ENCODE data around the gene WDR82.

WDR82 gene

DNA sequence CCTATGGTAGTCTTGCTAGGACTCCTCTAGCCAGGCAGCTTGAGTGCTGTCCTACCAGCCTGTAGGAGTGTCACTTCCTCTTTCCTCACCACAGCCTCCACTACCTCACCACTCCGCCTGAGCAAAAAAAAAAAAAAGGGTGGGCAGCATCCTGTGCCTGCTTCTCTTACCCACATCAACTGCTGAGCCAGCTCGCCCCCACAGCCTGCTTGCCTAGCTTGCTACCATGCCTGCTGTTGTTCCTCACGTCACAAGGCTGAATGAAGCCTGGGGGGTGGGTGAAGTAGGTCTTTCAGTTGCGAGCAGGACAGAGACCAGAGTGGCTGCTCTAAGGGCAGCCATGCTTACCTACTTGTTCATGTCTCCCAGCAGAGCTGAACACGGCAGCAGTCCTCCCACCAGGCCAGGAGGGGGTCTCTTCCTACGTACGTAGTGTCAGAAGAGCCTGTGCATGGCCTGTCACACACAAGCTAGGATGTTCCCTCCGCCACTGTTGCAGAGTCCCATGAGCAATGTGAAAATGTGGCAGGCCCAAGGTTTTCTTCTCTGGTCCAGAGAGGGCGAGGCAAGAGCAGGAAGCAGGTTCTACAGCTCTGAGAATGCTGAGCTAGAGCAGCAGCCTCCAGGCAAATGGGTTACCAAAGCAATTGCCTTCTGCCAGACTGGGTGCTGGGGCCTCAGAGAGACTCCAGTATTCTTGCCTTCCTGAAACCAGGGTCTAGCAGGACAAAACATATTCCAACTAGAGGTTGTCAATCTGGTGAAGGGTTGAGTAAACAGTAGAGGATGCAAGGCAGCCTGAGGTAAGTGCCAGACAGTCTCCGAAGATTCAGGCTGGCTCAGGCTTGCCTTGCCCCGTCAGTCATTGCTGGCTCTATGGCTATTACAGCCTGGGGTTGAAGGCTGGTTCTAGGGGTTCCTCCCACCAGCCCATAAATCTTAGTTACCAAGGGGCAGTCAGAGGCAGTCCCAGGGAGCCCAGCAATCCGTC is 24.8 kb downstream of the WDR82 start:
- no peak for FAIRE-seq

DNA sequence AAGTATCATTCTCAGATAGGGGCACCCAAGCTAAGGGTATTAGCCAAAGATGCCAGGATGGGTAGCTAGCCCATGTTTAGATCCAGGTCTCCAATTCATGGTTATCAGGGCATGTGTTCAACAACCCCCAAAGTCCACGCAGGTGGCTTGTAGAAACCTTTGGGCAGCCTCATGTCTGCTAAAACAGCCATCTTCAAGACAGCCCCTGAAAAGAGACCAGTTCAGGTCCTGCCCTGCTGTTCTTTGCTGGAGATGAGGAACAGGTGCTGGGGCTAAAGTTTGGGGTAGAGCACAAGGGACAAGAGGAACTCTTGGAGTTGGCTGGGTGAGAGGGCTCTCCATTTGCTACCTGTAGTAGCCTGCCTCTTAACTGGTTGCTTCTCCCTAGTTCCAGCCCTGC is 28.3 kb downstream of the WDR82 start:
- FAIRE-seq: no peak

DNA sequence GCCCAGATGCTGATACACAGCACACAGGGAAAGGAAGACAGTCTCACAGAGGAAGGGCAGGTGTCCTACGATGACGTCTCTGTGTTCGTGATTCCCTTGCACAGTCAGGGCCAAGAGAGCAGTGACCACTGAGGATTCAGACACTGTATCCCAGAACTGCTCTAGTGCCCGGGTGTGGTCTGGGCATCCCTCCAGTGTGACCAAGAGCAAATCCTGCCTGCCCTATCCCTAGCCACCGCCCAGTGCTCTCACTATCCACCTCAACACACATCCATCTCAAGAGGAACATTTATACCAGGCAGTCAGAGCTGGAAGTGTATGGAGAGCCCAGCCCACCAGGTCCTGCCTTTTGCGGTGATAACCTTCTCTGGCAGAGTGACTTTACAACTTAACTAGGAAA is 28.8 kb downstream of the WDR82 start:
- FAIRE-seq: no peak

DNA sequence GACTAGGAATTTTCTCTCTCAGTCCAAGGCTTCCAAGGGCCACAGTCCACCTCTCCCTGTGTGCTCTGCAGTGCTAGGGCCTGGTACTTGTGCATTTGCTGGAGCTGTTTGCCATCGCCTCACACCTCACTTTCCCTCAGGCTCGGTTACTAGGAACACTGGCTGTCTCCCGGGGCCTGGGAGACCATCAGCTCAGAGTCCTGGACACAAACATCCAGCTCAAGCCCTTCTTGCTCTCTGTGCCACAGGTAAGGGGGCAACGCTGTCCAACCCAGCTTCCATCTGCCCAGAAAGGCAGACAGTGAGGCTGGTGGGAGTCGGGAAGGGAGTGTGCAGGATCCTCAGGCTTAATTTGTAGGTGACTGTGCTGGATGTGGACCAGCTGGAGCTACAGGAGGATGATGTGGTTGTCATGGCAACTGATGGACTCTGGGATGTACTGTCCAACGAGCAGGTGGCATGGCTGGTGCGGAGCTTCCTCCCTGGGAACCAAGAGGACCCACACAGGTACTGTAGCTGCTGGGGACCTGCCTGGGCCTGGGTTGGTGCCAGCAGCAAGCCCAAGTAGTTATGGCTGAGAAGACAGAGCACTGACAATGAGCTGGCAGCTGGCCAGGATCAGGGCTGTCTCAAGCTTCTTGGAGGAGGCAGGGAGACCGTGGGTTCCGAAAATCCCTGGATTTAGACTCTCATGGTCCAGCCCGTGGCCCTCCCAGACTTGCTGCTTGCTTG is 29.5 kb downstream of the WDR82 start:
- no peak for FAIRE-seq

DNA sequence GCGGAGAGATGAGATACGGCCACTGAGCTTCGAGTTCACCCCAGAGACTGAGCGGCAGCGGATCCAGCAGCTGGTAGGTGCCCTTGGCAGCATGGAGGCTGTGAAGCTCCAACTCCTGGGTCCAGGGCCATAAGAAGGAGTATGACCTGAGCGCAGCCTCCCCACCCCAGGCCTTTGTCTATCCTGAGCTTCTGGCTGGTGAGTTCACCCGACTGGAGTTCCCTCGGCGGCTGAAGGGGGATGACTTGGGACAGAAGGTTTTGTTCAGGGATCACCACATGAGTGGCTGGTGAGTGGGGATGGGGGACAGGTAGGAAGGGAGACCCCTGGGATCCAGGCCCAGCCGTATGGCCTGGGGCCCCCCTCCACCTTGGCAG is 30.3 kb downstream of the WDR82 start:
- FAIRE-seq: no peak

DNA sequence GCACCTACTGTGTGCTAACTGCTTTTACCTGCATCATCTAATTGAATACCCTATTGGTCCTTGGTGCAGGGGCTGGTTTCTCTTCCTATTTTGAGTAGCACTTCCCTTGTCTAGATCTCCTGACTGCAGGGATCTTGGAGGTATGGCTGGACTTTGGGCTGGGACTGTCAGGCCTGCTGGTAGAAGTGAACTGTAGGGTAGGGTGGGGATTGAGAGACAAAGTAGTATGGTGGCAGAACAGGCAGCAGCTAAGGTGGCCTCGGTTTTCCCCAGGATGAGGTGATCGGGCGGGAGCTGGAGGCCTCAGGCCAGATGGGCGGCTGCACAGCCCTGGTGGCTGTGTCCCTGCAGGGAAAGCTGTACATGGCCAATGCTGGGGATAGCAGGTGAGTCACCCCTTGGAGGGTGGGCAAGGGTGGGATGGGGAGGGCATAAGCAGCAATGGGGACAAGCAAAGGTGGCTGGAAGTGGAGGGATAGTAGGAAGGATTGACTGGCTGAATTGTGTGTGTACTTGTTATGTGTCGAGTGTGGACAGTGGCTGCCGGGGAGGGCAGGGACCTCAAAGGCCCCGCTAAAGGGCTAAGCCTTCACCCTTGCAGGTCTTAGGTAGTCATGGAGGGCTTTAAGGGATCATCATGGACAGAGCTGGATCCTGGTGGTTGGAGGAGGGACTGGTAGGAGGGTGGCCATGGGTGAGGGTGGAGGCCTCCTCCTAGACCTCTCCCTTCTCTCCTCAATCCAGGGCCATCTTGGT is 30.9 kb downstream of the WDR82 start:
- no peak for FAIRE-seq

DNA sequence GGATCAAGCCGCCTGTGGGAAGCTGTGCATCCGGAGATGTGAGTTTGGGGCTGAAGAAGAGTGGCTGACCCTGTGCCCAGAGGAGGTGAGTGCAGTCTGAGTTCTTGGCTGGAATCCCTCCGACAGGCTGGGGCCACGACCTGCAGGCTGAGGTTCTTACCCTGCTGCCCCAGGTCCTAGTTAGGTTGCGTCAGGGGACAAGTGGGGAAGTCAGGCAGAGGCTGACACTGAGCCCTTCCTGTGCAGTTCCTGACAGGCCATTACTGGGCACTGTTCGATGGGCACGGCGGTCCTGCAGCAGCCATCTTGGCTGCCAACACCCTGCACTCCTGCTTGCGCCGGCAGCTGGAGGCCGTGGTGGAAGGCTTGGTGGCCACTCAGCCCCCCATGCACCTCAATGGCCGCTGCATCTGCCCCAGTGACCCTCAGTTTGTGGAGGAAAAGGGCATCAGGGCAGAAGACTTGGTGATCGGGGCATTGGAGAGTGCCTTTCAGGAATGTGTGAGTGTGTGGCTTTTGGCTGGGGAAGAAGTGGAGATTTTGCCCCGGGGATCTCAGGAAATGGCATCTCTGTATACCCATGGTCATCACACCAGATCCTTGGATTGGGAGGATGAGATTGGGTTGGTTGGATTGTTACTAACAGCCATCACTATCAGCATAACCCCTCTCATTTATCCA is 31.6 kb downstream of the WDR82 start:
- FAIRE-seq: no peak

DNA sequence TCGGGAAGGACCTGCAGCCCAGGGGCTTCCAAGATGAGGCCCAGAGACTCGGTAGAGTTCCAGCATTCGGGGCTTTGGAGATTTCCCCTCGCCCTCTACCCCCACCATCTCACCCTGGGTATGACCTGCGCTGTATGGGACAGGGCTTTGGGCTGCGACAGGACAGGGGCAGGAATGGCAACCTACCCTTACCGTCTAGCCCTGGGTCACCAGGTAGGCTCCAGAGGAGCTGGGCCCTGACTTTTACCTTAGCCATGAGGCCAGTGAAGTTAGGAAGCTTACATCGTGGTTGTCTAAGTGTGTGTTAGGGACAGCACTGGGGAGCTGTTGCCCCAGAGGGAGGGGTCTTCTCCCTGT is 32.2 kb downstream of the WDR82 start:
- FAIRE-seq: no peak

DNA sequence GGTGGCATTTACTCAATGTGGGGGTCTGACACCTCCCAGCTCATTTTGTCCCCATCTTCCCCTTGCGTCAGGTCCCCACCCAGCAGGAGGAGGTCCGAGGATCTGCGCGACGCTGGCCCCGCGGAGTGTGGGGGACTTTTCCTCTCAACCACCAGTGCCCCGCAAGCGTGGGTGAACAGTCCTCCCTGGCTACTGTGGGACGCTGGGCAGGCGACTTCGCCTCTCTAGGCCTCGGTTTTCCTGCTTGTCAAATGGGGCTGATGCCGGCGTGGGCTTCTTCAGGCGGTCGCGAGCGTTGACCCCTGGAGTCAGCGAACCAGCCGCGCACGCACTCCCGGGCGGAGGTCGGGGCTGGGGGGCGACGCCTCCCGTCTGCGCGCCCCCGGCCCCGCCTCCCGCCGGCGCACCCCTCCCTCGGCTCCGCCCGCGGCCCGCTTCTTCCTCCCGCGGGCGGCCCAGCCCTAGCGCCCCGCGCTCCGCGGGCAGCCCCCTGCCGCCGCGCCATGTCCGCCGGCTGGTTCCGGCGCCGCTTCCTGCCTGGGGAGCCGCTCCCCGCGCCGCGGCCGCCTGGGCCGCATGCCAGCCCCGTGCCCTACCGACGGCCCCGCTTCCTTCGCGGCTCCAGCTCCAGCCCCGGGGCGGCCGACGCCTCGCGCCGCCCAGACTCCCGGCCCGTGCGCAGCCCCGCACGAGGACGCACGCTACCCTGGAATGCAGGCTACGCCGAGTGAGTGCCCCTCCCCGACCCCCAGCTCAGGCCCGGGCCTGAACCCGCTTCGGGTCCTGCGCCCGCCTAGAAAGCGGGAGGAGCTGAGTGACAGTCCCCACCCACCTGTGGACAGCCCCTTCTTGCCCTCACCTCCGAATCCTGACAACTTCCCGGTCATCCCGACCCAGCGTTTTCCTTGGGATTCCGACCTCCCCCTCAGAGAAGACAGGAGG is 32.9 kb downstream of the WDR82 start, which contains the start of gene PPM1M:
TSS of gene PPM1M (plus strand) at position 438 of the 942 bp plus-strand sequence. CDS start at position 504, 66 bp downstream.
- FAIRE-seq: no peak

DNA sequence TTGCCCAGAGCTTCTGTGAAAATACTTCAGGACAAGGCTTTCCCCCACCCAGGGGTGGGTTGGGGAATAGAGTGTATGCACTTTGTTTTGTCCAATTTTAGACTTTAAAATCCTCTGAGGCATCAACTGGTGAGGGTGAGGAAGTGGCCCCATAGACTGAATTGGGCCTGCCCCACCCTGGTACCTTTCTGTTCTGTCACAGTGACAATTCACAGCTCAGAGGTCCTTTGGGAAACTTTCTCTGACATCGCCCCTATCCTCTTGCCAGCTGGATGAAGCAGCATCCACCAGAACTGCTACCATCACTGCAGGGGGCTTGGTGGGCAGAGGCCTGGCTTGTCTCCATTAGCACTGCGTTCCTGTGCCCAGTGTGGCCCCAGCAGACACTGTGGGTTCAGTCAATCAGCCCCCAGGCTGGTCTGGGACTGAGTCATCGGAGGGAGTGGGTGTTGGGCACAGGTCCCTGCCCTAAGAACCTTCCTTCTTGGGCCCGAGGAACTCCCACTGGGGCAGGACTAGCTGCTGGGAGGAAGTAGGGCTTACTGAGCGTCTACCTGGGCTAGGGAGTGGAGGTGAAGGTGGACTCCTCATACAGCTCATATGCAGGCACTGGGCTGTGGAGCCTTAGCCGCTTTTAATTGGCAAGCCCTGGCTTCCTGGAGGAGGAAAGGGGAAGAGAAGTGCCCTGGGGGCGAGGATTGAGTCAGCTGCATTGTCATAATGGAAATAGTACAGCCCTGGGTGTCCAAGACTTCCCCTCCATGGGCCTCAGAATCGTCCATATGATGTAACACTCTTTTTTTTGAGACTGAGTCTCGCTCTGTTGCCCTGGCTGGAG is 34.4 kb downstream of the WDR82 start:
- FAIRE-seq: no peak

DNA sequence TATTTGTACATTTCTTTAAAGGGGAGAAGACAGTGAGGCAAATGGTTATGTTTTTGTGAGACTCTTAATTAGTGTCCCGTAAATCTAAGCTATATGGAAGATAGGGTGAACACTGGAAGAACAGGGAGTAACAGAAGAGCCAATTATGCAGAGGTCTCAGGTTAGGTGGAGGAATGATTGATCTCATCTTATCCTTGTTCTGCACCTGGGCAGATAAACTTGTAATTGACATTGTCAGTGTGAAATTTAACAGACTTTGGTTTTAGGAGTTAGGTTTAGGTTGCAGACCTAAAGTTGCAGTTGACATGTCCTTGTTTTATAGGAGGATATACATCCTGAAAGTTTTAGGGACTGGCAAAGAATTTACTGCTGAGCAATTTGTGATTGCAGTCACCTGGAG is 36.4 kb downstream of the WDR82 start:
- FAIRE-seq: no peak

DNA sequence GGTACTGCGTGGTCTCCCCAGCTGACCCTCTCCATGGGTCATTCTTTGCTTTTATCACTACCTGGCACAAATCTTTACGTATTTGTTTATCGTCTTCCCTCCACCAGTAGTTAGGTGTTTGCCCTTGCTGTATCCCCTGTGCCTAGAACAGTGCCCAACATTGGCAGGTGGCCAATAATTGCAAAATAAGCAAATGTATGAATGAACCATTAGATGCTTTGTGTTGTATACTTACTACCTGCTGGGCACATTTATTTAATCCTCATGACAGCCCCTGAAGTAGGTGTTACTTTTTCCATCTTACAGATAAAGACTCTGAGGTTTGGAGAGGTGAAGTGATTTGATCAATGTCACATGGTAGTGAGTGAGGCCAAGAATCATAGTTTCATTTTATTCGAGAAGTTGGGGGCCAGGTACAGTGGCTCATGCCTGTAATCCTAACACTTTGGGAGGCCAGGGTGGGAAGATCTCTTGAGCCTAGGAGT is 37.5 kb downstream of the WDR82 start:
- no peak for FAIRE-seq

DNA sequence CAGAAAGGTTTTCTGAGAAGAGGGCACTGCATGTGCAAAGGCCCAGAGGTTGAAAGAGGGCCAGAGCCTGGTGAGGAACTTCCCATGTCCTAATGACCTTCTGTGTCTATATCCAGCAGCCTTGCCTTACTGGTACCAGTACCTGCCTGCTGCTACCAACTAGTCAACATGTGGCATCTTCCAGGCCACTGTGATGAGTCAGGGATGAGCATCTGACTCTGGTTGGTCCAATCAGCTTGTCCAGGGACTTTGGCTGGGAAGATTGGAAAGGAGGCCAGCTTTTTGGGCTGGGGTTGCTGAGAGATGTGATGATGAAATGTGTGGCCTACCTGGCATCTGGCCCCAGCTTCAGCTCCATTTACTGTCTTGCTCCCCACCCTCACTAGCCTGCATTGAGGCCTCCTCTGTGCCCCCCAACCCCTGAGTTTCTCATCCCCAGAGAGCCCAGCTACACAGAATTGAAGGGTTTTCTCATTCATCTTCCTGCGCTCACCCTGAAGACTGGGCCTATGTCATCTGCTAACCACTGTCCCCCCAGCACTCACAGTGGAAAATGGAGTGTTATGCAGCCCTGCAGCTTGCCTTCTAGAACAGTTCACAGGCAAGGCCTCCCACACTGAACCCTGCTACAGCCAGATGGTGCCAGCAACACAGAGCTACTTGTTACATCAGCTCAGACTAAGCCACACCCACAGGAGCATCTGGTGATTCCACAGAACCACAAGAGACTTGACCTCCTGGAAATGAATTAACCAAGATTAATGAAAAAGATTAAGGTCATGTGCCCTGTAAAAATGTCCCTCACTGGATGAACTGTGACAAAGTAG is 38.2 kb downstream of the WDR82 start:
- FAIRE-seq: no peak

DNA sequence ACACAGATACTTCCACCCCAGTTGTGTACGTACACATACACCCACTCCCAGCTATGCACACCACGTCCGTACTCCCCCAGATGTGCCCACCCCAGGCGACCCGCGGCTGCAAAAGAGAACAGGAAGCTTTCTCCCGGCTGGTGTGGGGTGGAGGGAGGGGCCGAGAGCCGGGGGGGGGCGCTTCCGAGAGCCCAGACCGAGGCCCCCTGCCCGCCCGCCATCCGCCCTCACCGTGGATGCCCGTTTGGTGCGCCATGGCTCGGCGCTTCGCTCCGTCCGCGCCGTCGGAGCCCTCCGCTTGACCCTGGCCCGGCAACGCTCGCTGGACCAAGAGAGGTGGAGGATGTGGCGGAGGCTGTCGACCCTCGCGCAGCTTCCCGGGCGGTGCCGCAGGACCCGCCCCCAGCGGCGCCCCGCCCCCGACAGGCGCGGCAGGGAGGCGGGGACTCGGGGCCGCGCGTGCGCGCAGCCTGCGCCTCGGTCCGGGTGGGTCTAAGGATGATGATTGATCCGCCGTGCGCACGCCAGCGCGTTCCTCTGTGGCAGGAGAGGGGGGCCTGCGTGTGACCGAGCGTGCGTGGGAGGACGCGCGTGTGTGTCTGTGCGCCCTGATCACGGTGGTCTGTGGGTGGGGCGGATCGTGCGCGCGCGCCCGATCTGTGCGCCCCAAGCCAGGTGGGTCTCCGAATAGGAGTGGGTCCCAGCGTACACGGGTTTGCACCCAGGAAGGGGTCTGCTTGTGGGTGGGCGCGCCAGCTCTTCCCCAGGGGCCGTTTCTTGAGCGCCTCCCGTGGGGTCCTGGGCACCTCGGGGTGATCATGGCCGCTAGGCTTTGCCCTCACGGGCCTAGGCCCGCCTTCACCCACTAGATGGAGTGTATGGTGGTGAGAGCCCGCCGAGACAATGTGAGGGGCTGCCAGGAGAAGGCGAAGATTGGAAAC is 39.4 kb downstream of the WDR82 start, which contains the start of gene TWF2:
TSS of gene TWF2 (minus strand) at position 398 of the 941 bp plus-strand sequence. CDS start at position 256, 142 bp downstream.
- FAIRE-seq: no peak

DNA sequence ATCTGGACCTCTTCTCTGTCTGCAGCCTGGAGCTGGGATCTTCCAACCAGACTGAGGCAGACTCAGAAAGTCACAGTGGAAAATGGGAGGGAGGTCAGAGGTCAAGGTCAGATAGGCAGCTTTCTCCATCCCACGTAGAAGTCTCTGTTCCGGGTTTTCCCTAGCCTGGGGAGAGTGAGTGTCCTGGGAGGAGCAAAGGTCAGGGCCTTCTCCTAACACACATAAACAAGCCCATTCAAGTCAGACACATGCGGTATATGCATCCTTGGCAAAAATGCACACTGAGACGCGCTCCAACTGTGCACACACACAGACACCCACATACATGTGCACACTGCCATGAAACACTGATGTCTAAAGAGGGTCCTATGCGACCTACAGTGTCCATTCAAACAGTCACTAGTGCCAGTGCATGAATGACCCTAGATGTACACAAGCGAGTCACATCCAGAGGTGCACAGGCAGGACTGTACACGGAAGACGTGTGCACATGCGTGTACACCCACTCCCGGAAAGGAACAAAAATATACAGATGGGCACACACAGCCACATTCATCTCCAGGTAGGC is 40.2 kb downstream of the WDR82 start:
- FAIRE-seq: no peak

DNA sequence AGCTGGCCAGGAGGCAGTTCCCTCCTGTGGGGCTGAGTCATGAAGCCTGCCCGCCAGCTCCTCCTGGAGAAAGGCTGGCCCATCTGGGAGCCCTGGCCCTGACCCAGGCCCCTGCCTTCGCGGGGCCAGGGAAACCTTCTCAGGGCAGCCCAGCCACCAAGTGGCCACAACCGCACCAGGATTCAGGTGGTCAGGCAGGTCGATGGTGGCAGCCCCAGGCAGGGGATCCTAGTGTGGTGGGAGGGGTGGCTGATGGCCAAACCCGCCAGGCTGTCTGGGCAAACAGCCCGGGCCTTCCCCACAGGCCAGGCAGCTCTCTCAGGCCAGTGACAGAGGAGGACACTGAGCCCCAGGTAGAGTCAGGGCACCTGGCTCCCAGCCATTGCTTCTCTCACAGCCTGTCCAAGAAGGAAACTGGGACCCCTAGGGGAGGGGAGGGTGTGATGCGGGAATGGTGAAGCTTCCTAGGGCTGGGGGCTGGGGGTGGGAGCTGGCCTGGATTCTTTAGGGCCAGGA is 40.7 kb downstream of the WDR82 start:
- no peak for FAIRE-seq

DNA sequence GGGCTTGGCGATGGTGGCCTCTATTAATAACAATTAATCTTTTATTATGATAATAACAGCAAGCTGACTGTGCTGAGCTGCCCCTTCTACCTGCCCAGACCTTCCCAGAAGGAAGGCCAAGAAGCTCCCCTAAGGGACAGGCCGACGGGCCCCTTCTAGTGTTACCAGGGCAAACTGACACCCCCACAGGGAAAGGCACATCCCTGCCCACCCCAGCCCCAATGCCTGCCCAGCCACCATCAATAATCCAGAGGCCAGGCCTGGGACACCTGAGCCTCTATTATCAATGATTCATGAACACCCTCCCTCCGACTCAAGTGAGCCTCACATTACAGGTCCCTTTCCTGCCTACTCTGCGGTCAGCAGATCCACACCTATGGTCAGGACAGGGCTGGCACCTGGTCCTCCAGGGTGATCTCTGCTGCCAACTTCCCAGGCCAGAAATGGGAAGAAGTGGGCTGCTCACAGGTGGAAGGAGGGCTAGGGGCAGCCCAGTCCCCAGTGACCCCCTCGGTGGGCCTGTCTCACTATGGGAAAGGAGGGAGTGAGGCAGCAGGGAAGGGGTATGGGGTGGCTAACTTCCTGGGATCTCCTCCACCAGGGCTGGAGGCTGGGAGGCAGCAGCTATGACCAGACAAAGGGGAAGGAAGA is 41.3 kb downstream of the WDR82 start:
- FAIRE-seq: no peak

All from G401.6 (cell line).